Stomach smooth muscle (tissue), 2 donors: ENCODE results near the gene SYCE1L.
"Not testable (repeated sequence)": the region's sequence is repeated elsewhere in the genome, so short reads cannot be mapped to it uniquely, and the experiment has no call there.

Source experiments
- H3K27ac ChIP-seq: one replicate; pipeline ENCODE4 v1.7.0; 2013; ENCODE audit warnings: mild to moderate bottlenecking, low read length, inconsistent platforms
- H3K27me3 ChIP-seq, 2 donors: one replicate each; pipeline ENCODE4 v1.7.0; 2013; ENCODE audit warnings: low read length in 2 of 2; ENCODE audit not compliant: insufficient read depth in 2 of 2, control insufficient read depth in 1 of 2
- H3K36me3 ChIP-seq, 2 donors: one replicate each; pipeline ENCODE4 v1.7.0; 2013; ENCODE audit warnings: low read length in 2 of 2; ENCODE audit not compliant: control insufficient read depth in 2 of 2, insufficient read depth in 2 of 2
- H3K4me1 ChIP-seq: one replicate; pipeline ENCODE4 v1.7.0; 2013; ENCODE audit warnings: low read length; ENCODE audit not compliant: control insufficient read depth, insufficient read depth
- H3K4me3 ChIP-seq, 2 donors: one replicate each; pipeline ENCODE4 v1.7.0; 2013; ENCODE audit warnings: low read length in 2 of 2
- H3K9ac ChIP-seq, 2 donors: one replicate each; pipeline ENCODE4 v1.7.0; 2013; ENCODE audit warnings: low read length in 2 of 2, mild to moderate bottlenecking in 1 of 2
- H3K9me3 ChIP-seq, 2 donors: one replicate each; pipeline ENCODE4 v1.7.0; 2013; ENCODE audit warnings: low read length in 2 of 2; ENCODE audit not compliant: control insufficient read depth in 2 of 2
- donor health status: healthy.
- donor health status: Pancreatic carcinoma.

The SYCE1L gene

GRCh38 chr16:77199211-77199610 lies at the start of gene SYCE1L:
Gene SYCE1L, plus strand, starts transcription at chr16:77199408. Its CDS starts 44 bp downstream, at chr16:77199452.
- H3K9ac ChIP-seq: no peak within 1 kb of the TSS
- H3K9me3 ChIP-seq: no peaks in the 10 kb centered on the region
- H3K27me3 ChIP-seq: no peaks in the 10 kb centered on the region
- peaks cover 31 to 32% of the 10 kb centered on the region in 2 donors for H3K36me3 ChIP-seq
- H3K27ac ChIP-seq: no peak within 1 kb of the TSS
- H3K4me1 ChIP-seq: no peaks in the 10 kb centered on the region
- H3K4me3 ChIP-seq: no peak within 1 kb of the TSS

DNA sequence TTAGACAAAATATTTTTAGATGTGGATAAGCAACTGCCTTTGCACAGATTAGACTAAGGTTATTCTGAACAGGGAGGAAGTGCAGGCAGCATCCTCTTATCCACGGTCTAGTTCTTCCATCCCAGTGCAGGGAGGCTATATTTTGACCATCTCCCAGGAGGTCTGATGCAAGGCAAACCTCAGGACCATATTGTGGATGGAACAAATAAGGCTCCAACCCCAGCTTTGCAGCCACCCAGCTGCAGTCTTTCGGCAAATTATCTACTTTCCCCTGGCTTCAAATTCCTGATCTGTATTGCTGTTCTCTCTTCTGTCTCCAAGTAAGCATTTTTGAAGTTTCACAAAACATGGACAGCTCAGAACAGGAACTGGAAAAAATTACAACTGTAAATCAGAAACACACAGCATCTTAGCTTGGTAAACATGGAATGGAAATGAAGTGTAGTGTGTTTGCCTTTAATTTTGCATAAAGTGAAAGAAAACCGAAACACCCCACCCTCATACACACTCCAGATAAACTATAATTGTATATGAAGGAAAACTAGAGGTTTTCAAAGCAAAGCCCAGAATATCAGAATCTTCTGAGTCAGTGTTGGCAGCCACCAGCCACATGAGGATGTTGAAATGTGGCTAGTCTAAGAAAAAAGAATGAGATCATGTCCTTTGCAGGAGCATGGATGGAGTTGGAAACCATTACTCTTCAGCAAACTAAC lies 41.7 kb upstream of the SYCE1L start:
- Histone ChIP-seq H3K27me3 (no peaks in the 10 kb centered on the region), H3K9me3 (no peaks in the 10 kb centered on the region), H3K4me1 (no peaks in the 10 kb centered on the region), H3K36me3 (no peaks in the 10 kb centered on the region), H3K4me3 (no peak overlapping the region), H3K9ac (no peak overlapping the region), H3K27ac (no peak overlapping the region)

- H3K27me3 ChIP-seq: no peaks in the 10 kb centered on the region
- H3K9ac ChIP-seq: no peak overlapping the region
- H3K4me1 ChIP-seq: no peaks in the 10 kb centered on the region
- H3K36me3 ChIP-seq: no peaks in the 10 kb centered on the region
- H3K9me3 ChIP-seq: no peaks in the 10 kb centered on the region
- H3K27ac ChIP-seq: no peak overlapping the region
- no peak overlapping the region for H3K4me3 ChIP-seq
Observed at GRCh38 chr16:77158293-77158692, 40.9 kb upstream of the SYCE1L start.

GRCh38 chr16:77165006-77165405 lies 34.2 kb upstream of the SYCE1L start:
- no peaks in the 10 kb centered on the region for H3K4me1 ChIP-seq
- H3K27ac ChIP-seq: no peak overlapping the region
- no peaks in the 10 kb centered on the region for H3K36me3 ChIP-seq

DNA sequence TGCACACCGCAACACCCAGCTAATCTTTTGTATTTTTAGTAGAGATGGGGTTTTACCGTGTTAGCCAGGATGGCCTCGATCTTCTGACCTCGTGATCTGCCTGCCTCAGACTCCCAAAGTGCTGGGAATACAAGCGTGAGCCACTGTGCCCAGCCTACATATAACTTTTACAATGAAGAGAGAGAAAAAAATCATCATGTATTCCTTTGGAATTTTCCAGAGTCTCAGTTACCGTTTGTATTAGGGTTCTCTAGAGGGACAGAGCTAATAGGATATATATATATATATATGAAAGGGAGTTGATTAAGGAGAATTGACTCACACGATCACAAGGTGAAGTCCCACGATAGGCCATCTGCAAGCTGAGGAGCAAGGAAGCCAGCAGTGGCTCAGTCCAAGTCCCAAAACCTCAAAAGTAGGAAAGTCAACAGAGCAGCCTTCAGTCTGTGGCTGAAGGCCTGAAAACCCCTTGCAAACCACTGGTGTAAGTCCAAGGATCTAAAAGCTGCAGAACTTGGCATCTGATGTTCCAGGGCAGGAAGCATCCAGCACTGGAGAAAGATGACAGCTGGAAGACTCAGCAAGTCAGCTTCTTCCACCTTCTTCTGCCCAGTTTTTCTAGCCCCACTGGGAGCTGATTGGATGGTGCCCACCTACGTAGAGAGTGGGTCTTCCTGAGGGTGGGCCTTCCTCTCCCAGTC lies 33.5 kb upstream of the SYCE1L start:
- H3K9me3 ChIP-seq, H3K4me1 ChIP-seq, H3K27ac ChIP-seq, H3K4me3 ChIP-seq, H3K27me3 ChIP-seq, H3K9ac ChIP-seq, H3K36me3 ChIP-seq: not testable (repeated sequence)

More at GRCh38 chr16:77165006-77165405, 34.2 kb upstream of the SYCE1L start:
- Histone ChIP-seq H3K4me3 (no peak overlapping the region), H3K9me3 (no peaks in the 10 kb centered on the region), H3K9ac (no peak overlapping the region), H3K27me3 (no peaks in the 10 kb centered on the region)

GRCh38 chr16:77166726-77167125 lies 32.5 kb upstream of the SYCE1L start:
- H3K9ac ChIP-seq: no peak overlapping the region
- H3K4me3 ChIP-seq: no peak overlapping the region
- H3K27me3 ChIP-seq: peaks cover 0 to 3% of the 10 kb centered on the region in 2 donors
- H3K9me3 ChIP-seq: no peaks in the 10 kb centered on the region
- no peaks in the 10 kb centered on the region for H3K4me1 ChIP-seq
- H3K27ac ChIP-seq: no peak overlapping the region
- no peaks in the 10 kb centered on the region for H3K36me3 ChIP-seq

DNA sequence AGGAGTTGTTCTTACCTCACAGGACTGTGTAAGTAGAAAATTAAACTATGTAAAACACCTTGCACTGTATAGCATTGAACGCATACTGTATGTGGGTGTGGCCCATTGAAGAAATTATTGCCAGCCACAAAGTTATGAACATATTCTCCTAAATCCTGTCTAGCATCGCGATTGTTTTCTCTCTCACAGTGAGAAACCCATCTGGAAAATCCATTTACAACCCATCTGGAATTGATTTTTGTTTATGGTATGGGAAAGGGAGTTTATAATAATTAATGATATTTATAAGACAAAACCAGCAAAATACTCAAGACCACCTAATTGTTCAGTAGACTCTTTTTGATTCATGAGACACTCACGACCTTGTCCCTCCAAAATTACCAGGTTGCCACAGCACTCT lies 30.3 kb upstream of the SYCE1L start:
- Histone ChIP-seq H3K9me3 (no peaks in the 10 kb centered on the region), H3K9ac (no peak overlapping the region), H3K27ac (no peak overlapping the region), H3K27me3 (peaks cover 0 to 3% of the 10 kb centered on the region in 2 donors), H3K4me1 (no peaks in the 10 kb centered on the region), H3K36me3 (no peaks in the 10 kb centered on the region), H3K4me3 (no peak overlapping the region)

GRCh38 chr16:77169650-77170236 lies 29.5 kb upstream of the SYCE1L start:
- H3K4me3 ChIP-seq: no peak overlapping the region
- H3K4me1 ChIP-seq: no peaks in the 10 kb centered on the region
- H3K27ac ChIP-seq: no peak overlapping the region
- H3K36me3 ChIP-seq: no peaks in the 10 kb centered on the region
- H3K9me3 ChIP-seq: no peaks in the 10 kb centered on the region
- peaks cover 0 to 3% of the 10 kb centered on the region in 2 donors for H3K27me3 ChIP-seq
- H3K9ac ChIP-seq: no peak overlapping the region

- Histone ChIP-seq H3K4me1 (no peaks in the 10 kb centered on the region), H3K9me3 (no peaks in the 10 kb centered on the region), H3K27ac (no peak overlapping the region), H3K27me3 (peaks cover 0 to 3% of the 10 kb centered on the region in 2 donors), H3K4me3 (no peak overlapping the region), H3K9ac (no peak overlapping the region), H3K36me3 (no peaks in the 10 kb centered on the region)
Observed at GRCh38 chr16:77170805-77171204, 28.4 kb upstream of the SYCE1L start.

- Histone ChIP-seq H3K27ac (no peak overlapping the region), H3K36me3 (no peaks in the 10 kb centered on the region), H3K4me3 (no peak overlapping the region), H3K4me1 (no peaks in the 10 kb centered on the region), H3K27me3 (peaks cover 0 to 3% of the 10 kb centered on the region in 2 donors), H3K9ac (no peak overlapping the region), H3K9me3 (no peaks in the 10 kb centered on the region)
Observed at GRCh38 chr16:77171745-77172635, 27.2 kb upstream of the SYCE1L start.
